HepG2 (cell line): Measurements from ENCODE around the gene ZNF814. TPM values are rescaled to one million over a fixed set of nuclear protein-coding genes. Genes with fewer than 3 reads are reported as not detected.

Experiments used
- EED ChIP-seq: sonication (generic); formaldehyde crosslinking; IDR thresholded peaks from 2 replicates; pipeline ENCODE4 v1.5.0; 2020; ENCODE audit warnings: mild to moderate bottlenecking, missing genetic modification reagents
- KMT2B ChIP-seq: IDR thresholded peaks from 2 replicates; pipeline ENCODE4 v1.6.1; 2016; ENCODE audit warnings: missing genetic modification reagents, missing compliant biosample characterization
- NCOR1 ChIP-seq: fragments of 200-600 bp; sonication (generic); IDR thresholded peaks from 2 replicates; pipeline ENCODE4 v1.7.0; 2017; ENCODE audit warnings: antibody characterized with exemption, low read length, borderline replicate concordance
- RFXAP ChIP-seq: sonication (generic); formaldehyde crosslinking; IDR thresholded peaks from 2 replicates; pipeline ENCODE4 v1.4.0; 2020; ENCODE audit warnings: missing genetic modification reagents, borderline replicate concordance
- SAP130 ChIP-seq: IDR thresholded peaks from 2 replicates; pipeline ENCODE4 v1.6.1; 2016; ENCODE audit warnings: low read depth
- SMARCC2 ChIP-seq: fragments of 450-650 bp; IDR thresholded peaks from 2 replicates; pipeline ENCODE4 v1.6.1; 2017; ENCODE audit warnings: antibody characterized with exemption, mild to moderate bottlenecking
- SNRNP70 ChIP-seq: fragments of 200-400 bp; formaldehyde crosslinking; IDR thresholded peaks from 2 replicates; pipeline ENCODE4 v1.6.1; 2017; ENCODE audit warnings: mild to moderate bottlenecking, low read depth, low read length, moderate library complexity
- SP1 ChIP-seq, 2 experiments: fragments of 450-650 bp in 1 of 2; sonication (generic) in 1 of 2; formaldehyde crosslinking in 1 of 2; IDR thresholded peaks; 2 replicates each; pipeline versions ENCODE4 v1.4.0 to v1.6.1; 2016 to 2020; ENCODE audit warnings: missing genetic modification reagents in 1 of 2
- ZNF382 ChIP-seq: sonication (generic); formaldehyde crosslinking; IDR thresholded peaks from 2 replicates; pipeline ENCODE4 v1.5.0; 2020; ENCODE audit warnings: missing genetic modification reagents, mild to moderate bottlenecking, borderline replicate concordance
- ZNF430 ChIP-seq: sonication (generic); formaldehyde crosslinking; IDR thresholded peaks from 2 replicates; pipeline ENCODE4 v1.9.0; 2021; ENCODE audit warnings: mild to moderate bottlenecking, missing genetic modification reagents
- ZNF552 ChIP-seq: sonication (generic); formaldehyde crosslinking; IDR thresholded peaks from 2 replicates; pipeline ENCODE4 v1.9.0; 2022; ENCODE audit warnings: missing genetic modification reagents, mild to moderate bottlenecking, borderline replicate concordance
- ZNF678 ChIP-seq: sonication (generic); formaldehyde crosslinking; IDR thresholded peaks from 2 replicates; pipeline ENCODE4 v1.4.0; 2020; ENCODE audit warnings: mild to moderate bottlenecking, missing genetic modification reagents
- ZNF839 ChIP-seq: sonication (generic); formaldehyde crosslinking; IDR thresholded peaks from 2 replicates; pipeline ENCODE4 v1.4.0; 2020; ENCODE audit warnings: missing genetic modification reagents, mild to moderate bottlenecking, borderline replicate concordance
- ZNF891 ChIP-seq: sonication (generic); formaldehyde crosslinking; IDR thresholded peaks from 2 replicates; pipeline ENCODE4 v1.5.0; 2020; ENCODE audit warnings: mild to moderate bottlenecking, missing genetic modification reagents
- ZSCAN12 ChIP-seq: sonication (generic); formaldehyde crosslinking; IDR thresholded peaks from 2 replicates; pipeline ENCODE4 v1.9.0; 2021; ENCODE audit warnings: mild to moderate bottlenecking, missing genetic modification reagents
- polyA plus RNA-seq, 8 experiments: library from polyadenylated mRNA; depleted of rRNA in 3 of 8; stranded (reverse) in 7 of 8; unstranded in 1 of 8; fragments of >200 nt; fragmentation: Illumina TruSeq in 4 of 8; extraction: Trizol in 4 of 8; gene quantifications; 2 replicates each; pipeline versions ENCODE4 v1.2.1 to v1.2.3, GENCODE V29; 2011 to 2016; ENCODE audit warnings: low read depth in 4 of 8, missing spikeins in 1 of 8, mixed read lengths in 1 of 8; ENCODE audit not compliant: insufficient read depth in 1 of 8
- total RNA-seq, 5 experiments: library from RNA; depleted of rRNA; stranded (reverse); fragments of >200 nt; fragmentation: Illumina TruSeq; extraction: Trizol; gene quantifications; 2 replicates each; pipeline ENCODE4 v1.2.3, GENCODE V29; 2016; ENCODE audit warnings: low read depth in 1 of 5
- TF ChIP-seq, protein P1 (sequence below): IDR thresholded peaks from 2 replicates; pipeline ENCODE4 v1.6.1; 2012; ENCODE audit warnings: low read depth, low read length, improper control_type of control experiment
- TF ChIP-seq, protein P2 (sequence below): IDR thresholded peaks from 2 replicates; pipeline ENCODE4 v1.6.1; 2016; ENCODE audit warnings: missing biosample characterization, missing genetic modification reagents, low read depth
- TF ChIP-seq, protein P3 (sequence below): sonication (generic); formaldehyde crosslinking; IDR thresholded peaks from one replicate; pipeline ENCODE4 v1.5.1; 2020; ENCODE audit warnings: mild to moderate bottlenecking, missing genetic modification reagents; ENCODE audit errors: not compliant biosample characterization

Gene ZNF814
- total and polyA plus RNA-seq, 2 of the 13 experiments (the other 11 are each of a cell fraction or from before 2014, with no cell fraction given): 2.5 to 3.4 TPM

DNA sequence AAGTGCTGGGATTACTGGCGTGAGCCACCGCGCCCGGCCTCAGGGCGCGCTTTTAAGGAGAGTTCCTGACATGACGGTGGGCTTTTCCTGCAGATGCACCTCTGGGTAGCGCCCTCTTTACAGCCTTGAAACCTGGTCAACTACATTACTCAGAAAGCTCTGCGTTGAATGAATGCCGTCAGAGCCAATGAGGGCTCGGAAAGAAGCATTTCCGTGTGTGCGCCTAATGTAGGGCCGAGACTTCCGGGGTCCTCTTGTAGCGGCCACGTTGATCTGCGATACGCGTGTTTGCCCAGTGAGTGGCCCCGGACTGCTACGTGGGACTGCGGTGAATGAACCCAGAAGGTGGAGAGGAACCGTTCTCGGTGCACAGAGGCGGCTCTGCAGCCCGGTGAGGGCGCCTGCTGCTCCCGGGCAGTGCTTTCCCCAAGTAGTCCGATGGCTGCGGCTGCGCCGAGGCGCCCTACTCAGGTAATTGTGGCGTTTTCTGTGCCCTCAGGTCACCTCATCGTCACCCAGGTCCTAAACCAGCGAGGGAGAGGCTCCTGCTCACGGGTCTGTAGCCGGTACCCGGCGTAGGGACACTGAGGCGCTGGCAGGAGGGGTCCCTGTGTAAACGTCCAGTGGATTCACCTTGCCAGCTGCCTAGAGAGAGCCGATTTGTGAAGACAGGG, 69.2 kb downstream of the ZNF814 start (continued):
- TF ChIP-seq ZNF382 (CRISPR knock-in tag) (no peak), SMARCC2 (no peak), ZNF552 (CRISPR knock-in tag) (peak; percentile 64; the same call in 1 of the 2 replicates), RFXAP (CRISPR knock-in tag) (peak; percentile 73; the same call in 1 of the 2 replicates), ZNF839 (CRISPR knock-in tag) (0 out of 2 replicates have a peak, but pooled peaks have one; percentile 65), SAP130 (CRISPR knock-in tag) (peak; percentile 97), ZNF678 (CRISPR knock-in tag) (no peak), SNRNP70 (no peak), SP1 (IDR thresholded peaks at IDR 0.05) (no peak), SP1 (CRISPR knock-in tag; IDR thresholded peaks at IDR 0.05) (peak; percentile 31; the same call in 1 of the 2 replicates), EED (CRISPR knock-in tag) (no peak), NCOR1 (no peak), ZNF891 (CRISPR knock-in tag) (peak; percentile 85; the same call in 1 of the 2 replicates), ZSCAN12 (no peak), ZNF430 (CRISPR knock-in tag) (peak; percentile 58; the same call in 1 of the 2 replicates), KMT2B (CRISPR knock-in tag) (peak; percentile 80; the same call in 1 of the 2 replicates)
- TF ChIP-seq, protein P1, sequence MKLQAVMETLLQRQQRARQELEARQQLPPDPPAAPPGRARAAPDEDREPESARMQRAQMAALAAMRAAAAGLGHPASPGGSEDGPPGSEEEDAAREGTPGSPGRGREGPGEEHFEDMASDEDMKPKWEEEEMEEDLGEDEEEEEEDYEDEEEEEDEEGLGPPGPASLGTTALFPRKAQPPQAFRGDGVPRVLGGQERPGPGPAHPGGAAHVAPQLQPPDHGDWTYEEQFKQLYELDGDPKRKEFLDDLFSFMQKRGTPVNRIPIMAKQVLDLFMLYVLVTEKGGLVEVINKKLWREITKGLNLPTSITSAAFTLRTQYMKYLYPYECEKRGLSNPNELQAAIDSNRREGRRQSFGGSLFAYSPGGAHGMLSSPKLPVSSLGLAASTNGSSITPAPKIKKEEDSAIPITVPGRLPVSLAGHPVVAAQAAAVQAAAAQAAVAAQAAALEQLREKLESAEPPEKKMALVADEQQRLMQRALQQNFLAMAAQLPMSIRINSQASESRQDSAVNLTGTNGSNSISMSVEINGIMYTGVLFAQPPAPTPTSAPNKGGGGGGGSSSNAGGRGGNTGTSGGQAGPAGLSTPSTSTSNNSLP: peak; percentile 33; the same call in 1 of the 2 replicates
- TF ChIP-seq, protein P2, sequence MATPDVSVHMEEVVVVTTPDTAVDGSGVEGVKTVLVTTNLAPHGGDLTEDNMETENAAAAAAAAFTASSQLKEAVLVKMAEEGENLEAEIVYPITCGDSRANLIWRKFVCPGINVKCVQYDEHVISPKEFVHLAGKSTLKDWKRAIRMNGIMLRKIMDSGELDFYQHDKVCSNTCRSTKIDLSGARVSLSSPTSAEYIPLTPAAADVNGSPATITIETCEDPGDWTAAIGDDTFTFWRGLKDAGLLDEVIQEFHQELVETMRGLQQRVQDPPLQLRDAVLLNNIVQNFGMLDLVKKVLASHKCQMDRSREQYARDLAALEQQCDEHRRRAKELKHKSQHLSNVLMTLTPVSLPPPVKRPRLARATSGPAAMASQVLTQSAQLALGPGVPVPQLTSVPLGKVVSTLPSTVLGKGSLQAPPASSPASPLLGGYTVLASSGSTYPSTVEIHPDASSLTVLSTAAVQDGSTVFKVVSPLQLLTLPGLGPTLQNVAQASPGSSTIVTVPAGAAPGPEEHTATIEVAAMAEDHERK (CRISPR knock-in tag): no peak
- TF ChIP-seq, protein P3, sequence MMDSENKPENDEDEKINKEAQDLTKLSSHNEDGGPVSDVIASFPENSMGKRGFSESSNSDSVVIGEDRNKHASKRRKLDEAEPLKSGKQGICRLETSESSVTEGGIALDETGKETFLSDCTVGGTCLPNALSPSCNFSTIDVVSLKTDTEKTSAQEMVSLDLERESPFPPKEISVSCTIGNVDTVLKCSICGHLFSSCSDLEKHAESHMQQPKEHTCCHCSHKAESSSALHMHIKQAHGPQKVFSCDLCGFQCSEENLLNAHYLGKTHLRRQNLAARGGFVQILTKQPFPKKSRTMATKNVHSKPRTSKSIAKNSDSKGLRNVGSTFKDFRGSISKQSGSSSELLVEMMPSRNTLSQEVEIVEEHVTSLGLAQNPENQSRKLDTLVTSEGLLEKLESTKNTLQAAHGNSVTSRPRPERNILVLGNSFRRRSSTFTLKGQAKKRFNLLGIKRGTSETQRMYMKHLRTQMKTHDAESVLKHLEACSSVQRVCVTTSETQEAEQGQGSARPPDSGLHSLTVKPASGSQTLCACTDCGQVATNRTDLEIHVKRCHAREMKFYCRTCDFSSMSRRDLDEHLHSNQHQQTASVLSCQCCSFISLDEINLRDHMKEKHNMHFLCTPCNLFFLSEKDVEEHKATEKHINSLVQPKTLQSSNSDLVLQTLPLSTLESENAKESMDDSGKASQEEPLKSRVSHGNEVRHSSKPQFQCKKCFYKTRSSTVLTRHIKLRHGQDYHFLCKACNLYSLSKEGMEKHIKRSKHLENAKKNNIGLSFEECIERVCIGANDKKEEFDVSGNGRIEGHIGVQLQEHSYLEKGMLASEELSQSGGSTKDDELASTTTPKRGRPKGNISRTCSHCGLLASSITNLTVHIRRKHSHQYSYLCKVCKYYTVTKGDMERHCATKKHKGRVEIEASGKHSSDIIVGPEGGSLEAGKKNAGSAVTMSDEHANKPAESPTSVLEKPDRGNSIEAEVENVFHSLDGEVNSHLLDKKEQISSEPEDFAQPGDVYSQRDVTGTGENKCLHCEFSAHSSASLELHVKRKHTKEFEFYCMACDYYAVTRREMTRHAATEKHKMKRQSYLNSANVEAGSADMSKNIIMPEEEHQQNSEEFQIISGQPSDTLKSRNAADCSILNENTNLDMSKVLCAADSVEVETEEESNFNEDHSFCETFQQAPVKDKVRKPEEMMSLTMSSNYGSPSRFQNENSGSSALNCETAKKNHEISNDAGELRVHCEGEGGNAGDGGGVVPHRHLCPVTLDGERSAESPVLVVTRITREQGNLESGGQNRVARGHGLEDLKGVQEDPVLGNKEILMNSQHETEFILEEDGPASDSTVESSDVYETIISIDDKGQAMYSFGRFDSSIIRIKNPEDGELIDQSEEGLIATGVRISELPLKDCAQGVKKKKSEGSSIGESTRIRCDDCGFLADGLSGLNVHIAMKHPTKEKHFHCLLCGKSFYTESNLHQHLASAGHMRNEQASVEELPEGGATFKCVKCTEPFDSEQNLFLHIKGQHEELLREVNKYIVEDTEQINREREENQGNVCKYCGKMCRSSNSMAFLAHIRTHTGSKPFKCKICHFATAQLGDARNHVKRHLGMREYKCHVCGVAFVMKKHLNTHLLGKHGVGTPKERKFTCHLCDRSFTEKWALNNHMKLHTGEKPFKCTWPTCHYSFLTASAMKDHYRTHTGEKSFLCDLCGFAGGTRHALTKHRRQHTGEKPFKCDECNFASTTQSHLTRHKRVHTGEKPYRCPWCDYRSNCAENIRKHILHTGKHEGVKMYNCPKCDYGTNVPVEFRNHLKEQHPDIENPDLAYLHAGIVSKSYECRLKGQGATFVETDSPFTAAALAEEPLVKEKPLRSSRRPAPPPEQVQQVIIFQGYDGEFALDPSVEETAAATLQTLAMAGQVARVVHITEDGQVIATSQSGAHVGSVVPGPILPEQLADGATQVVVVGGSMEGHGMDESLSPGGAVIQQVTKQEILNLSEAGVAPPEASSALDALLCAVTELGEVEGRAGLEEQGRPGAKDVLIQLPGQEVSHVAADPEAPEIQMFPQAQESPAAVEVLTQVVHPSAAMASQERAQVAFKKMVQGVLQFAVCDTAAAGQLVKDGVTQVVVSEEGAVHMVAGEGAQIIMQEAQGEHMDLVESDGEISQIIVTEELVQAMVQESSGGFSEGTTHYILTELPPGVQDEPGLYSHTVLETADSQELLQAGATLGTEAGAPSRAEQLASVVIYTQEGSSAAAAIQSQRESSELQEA (CRISPR knock-in tag): no peak
